HG03060 (cell line): ENCODE results near the gene LRRN2.

Experiments used
- ATAC-seq: cut with Tn5 transposase; IDR thresholded peaks from one replicate; pipeline ENCODE4 v1.9.1; 2021; ENCODE audit warnings: low read depth, moderate number of reproducible peaks; ENCODE audit not compliant: unreplicated experiment

Gene LRRN2

DNA sequence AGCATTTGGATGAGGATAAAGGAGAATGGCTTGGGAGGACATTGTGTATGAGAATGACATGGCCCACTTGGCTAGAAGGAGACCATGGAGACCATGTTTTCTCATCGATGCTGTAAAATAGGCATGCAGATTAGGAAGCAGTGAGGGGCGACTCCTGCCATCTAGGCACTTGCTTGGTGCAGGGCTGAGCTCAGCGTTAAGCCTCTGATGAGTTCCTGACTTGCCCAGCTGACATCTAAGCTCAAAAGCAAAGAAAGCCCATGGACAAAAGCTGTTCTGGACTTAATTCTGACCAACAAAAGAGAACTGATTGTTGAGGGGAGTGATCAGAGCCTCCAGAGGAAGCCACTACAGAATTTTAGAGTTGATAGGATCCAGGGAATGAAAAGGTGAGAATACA lies 74.5 kb downstream of the LRRN2 start:
- ATAC-seq, result no peak

DNA sequence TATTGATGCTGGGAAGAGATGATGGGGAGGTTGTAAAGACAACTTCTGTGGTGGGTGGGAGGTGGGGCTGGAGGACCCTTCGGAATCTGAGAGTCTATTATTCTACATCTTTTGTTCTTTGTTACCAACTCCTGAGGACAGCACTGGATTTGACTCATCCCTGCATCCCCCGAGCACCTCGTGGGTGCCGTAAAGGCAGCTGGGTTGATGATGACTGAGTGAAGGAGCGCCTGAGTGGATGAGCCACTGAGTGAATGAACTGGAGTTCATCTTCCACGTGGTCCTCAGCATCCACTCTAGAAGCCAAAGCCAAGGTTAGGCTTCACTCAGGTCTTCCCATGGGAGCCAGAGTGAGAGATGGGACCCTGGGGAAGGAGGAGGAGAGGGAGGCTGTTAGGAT lies 77.6 kb downstream of the LRRN2 start:
- ATAC-seq, result no peak

DNA sequence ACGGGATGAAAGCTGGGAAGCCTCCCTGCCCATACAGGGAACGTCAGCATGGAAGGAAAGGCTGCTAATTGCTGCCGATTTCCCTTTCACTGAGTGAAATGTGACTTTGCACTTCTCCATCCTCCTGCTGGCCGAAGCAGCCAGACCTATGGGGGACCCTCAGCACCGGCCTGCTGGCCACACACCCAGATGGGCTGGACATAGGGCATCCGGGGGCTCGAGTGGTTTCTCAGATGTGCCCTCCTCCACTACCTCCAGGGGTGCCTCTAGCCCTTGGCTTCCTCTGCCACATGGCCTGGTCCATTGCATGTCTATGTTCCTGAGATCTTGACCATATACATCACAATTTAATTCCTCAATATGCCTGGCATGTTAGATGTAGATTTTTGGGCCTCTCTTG lies 79.7 kb downstream of the LRRN2 start:
- no peak for ATAC-seq

DNA sequence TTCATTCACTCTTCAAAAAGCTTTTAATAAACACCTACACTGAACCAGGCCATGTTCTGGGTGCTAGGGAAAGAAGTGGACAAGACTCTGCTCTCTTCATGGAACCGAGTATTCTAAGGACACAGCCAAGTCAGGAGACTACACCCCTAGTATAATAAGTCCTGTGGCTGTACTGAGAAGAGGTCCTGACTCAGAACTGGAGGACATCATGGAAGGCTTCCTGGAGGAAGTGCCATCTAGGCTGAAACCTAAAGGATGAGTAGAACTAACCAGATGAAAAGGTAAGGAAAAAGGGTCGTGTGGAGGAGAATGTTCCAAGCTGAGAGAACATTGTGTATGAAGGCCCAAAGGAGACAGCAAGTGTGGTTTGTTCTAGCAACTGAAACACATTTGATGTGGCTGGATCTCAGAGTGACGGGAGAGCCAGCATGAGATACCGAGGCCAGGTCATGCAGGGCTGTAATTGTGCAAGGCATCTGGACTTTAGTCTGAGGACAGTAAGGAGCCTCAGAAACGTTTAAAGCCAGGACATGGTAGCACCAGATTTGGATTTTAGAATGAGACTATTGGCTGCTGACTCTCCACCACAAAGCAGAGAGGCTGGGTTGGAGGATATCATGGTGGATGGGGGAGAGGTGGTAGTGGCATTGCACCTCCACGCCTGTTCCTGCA lies 82.5 kb downstream of the LRRN2 start:
- ATAC-seq, result no peak

DNA sequence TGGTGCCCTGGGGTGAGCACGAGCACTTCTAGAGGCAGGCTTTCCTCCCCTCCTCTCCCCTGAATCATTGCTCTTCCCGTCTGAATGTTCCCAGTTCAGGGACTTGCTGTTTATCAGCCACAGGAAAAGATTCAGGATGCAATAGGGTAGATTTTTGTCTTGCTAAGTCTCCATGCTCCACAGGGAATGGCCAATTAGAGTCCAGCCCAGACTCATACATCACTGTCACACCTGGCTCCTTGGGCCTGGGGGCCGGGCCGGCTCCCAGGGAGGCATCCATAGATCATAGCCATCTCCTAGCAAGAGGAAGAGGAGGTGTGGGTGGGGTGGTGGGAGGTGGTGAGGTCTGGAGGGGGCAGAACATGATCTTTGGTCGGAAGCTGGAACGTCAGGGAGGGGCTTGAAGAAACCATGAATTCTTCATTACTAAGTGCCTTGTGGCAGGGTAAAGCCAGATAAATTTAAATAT lies 83.4 kb downstream of the LRRN2 start:
- no peak for ATAC-seq

DNA sequence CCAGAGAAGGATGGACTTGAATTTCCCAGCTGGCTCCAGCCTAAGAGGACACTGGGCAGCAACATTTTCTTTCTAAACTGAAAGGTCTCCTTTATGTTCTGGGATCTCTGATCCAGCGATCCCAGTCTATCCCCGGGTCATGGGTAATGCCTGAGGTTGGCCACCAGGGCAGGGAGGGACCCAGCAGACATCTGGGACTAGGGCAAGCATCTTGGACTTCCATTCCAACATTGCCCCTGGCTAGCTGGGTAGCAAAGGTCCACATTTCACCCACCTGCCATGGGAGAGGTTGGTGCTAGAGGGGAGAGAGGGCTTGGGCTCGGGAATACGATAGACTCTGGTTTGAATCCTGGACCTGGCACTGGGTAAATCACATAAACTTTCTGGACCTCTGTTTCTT lies 84.6 kb downstream of the LRRN2 start:
- no peak for ATAC-seq

DNA sequence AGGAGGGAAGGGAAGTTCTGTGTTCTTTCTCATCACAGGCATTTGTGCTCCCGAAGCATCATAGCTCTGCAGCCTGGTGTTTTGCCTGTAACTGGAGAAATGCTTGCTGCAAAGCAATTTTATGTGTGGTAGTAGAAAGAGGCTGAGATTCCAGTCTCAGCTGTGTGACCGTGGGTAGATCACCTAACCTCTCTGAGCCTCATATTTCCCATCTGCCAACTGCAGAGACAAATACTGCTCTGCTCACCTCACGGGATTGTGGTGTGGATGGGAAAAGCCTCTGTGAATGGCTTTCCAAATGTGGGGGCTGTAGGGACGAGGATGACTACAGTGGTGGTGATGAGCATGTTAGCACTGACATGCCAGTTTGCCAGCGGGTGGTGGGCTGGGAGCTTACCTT lies 85.3 kb downstream of the LRRN2 start:
- no peak for ATAC-seq

DNA sequence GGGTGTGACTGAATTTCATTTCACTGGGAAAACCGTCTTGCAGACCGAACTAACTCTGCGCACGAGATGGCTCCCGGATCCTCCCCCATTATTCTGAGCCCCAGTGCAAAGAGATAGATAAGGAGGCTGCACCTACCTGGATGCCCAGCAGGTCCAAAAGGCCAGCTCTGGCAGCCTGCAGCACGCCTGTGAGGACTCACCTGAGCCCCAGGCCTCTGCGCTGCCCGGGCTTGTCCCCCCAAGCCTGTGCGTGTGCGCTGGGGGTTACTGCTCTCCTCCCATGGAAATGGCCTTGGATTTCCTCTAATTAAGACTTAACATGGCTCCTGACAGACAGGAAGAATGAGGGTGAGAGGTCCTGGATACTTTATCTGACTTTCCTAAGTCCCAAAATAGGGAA lies 85.9 kb downstream of the LRRN2 start:
- no peak for ATAC-seq

DNA sequence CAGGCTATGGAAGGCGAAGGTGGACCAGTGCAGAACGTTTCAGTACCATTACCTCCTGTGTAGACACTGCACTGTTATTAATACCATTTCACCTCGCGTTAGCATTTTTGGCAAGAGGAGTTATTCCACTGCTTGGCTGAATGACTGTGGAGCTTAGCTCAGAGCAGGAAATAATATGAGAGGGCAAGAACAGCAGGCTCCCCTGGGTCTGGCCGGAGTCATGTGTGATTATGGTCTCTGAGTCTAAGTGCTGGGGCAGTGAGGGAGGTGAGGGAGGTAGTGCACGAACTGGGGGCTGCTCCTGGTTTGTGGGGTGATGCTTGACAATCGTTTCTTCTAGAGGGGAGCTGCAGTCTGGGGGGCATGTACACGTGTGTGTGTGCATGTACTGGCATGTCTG lies 86.4 kb downstream of the LRRN2 start:
- no peak for ATAC-seq

DNA sequence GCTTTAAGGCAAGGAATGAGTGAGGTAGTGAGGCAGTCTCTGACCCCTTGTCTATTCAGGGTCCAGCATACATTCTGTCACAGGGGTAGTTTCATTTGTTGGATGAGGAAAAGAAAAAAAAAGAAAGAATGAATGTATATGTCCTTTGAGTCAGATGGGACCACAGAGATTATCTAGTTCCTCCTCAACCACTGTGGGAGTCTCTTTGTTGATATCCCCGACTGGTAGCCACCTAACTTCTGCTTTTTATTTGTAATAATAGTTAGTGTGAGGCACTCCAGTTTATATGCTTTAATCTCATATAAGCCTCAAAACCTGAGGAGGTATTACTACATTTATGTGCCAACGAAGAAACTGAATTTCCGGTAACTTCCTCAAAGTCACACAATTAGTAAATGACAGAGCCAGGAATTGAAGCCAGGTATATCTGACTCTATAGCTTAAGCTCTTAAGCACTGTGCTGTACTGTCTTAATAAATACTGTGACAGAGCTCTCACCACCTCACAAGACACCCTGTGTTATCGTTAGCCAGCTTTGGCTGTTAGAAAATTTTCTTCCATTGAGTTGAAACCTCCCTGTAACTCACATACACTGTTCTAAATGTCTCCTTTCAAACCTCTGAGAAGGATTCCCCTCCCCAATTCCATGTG lies 87.1 kb downstream of the LRRN2 start:
- no peak for ATAC-seq

DNA sequence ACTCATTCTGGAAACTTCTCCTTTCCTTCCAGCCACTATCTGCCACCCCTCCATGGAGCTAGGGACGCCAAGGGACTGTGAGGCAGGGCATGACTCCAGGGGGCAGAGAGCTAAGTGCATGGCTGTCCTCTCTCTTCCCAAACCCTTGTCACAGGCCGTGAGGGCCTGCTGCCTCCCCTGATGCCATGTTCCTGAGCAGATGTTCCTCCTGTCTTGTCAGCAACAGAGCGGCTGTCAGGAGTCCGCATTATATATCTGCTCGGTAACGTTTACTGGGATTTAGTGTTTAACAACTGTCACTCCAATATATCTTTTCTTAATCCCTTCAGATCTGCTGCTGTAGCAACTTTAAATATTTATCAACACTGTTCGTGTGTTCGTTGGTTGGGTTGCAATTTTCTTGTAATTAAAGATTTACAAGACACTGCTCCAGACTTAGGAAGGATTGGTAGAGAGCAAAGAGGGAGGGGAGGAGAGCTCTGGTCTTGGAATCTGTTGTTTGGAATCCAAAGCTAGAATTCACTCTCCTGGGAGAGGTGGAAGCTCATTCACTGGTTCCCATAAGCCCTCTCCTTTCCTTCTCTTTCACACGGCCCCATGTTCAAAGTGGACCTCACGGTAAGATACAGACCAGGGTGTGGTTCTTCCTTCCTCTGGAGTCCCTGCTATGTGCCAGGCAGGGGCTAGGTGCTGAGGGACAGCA lies 93.1 kb downstream of the LRRN2 start:
- no peak for ATAC-seq

DNA sequence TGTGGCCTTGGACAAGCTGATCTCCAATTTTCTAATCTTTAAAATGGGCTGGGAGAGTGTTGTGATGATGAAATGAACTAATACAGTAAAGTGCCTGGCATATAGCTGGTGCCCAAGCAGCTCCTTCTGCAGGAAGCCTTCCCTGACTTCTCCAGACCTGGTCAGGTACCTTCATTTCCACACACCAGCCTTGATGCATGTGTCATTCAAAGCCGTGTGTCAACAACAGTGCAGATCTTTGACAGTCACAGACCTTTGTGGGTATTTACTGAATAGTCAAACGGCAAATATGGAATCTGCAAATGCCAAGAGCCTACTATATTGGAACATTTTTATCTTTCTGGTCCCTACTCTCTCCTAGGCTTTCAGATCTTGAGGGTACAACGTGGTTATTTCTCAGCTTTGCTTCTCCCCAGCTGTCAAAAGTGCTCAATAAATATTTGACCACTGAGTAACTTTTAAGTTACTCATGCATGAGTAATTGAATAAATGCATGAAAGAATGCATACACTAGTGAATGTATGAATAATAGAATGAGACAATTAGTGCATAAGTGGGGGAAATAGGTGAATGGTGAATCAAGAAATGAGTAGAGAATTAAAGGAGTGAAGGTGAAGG lies 94.0 kb downstream of the LRRN2 start:
- no peak for ATAC-seq

DNA sequence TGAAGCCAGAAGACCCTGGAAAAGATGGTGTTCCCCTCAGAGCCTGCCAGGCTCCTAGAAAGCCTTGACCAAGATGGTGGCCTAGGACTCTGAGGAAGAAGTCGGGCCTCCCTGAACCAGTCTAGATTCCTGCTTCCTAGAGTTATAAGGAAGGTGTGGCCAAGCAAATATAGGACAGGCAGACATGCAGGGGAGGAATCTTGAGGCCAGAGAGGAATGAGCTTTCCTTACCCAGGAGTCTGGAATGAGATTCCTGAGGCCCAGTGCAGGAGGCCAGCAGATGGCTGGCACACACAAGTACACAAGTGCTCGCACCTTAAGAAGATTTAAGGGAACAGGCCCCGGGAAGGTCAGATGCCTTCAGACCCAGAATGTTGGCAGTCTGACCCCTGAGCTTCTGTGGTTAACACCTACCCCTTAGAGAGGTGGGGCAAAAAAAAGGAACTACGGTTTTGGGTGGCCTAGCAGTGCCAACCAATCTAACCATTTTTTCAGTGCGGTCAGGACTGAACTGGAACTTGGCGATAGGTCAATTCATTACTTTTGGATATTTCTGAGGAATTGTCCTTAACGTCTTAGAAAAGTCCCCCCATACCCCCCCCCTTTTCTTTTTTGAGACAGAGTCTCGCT lies 96.0 kb downstream of the LRRN2 start:
- no peak for ATAC-seq

DNA sequence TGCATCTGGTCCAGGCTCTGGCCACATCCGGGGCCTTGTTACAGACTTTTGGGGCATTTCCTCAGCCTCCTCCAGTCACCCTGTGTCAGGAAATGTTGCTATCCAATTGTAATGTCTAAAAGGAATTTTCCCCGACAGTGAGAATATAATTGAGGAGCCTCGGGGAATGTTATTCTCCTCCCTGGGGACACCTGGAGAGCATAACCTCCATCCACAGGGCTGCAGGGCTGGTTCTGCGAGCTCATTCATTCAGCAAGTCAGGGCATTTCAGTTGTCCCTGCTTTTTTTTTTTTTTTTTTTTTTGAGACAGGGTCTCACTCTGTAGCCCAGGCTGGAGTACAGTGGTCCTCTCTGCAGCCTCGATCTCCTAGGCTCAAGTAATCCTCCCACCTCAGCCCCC lies 96.7 kb downstream of the LRRN2 start:
- no peak for ATAC-seq

DNA sequence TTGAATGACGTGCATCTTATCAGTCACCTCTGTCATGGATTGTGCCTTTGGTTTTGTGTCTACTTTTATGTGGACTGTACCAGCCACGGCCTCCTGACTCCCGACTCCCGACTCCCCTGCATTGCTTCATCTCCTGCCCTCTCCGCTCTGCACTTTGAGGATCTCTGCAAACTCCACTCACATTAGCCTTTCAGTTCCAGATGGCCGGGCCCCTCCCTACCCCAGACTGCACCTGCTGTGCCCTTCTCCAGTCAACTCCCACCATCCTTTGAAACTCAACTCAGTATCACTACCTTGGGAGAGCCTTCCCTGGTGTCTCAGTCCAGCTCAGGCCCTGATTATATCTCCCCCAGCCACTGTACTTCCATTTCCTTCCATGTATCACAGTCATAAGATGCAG lies 97.9 kb downstream of the LRRN2 start:
- ATAC-seq, result no peak

DNA sequence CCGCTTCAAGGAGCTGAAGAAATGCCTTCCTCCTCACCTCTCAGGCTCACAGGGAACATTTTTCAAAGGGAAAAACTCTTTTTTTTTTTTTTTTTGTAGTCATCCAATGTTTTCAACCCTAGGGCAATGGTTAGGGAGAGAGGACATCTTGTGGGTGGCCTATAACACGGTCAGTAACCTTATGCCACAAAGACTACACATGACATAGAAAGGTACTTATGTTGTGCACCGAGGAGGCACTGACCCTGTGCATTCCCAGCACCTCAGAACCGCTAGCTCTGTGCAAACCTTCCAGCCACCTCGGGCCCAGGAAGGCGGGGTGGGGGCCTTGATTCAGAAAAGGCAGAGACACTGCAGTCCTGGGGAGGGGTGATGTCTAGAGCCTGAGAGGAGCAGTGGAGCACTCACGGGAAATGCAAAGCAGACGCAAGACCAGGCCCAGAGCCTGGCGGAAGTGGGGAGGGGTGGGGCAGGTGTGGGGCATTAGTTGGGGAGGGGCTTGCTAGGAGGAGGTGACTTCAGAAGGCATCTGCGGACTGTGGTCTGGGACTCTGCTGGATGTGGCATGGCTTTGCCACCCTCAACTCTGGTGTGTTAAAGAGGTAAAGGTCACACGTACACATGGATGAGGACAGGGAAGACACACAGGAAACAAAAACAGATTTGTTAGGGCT lies 100.7 kb downstream of the LRRN2 start:
- ATAC-seq, result no peak

DNA sequence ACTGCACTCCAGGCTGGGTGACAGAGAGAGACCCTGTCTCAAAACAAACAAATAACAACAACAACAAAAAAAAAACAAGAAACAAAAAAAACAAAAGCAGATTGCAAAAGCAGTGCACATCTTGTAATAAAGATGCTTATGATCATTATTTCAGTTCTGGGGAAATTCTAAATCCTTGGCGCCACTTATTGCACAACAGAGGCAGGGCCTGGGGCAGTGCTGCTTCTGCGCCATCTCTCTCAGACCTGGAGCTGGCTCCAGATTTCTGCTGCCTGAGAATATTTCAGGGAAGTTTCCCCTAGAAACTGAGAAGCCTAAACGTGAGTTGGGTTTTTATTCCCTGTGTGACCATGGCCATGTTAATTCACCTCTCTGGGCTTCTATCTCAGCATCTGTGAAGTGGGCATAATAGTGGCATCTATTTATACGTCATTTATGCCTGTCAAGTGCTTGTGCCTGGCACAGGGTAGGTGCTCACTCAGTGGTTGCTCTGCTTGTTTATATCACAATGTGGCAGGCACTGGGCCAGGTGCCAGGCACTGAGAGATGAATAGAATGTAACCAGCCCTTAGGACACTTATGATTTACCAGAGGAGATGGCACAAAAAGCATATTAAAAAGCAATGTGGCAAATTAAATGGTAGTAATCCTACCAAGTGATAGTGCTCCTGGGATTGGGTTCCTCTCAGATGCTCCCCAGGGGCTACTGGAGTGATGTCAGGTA lies 101.5 kb downstream of the LRRN2 start:
- ATAC-seq, result no peak

DNA sequence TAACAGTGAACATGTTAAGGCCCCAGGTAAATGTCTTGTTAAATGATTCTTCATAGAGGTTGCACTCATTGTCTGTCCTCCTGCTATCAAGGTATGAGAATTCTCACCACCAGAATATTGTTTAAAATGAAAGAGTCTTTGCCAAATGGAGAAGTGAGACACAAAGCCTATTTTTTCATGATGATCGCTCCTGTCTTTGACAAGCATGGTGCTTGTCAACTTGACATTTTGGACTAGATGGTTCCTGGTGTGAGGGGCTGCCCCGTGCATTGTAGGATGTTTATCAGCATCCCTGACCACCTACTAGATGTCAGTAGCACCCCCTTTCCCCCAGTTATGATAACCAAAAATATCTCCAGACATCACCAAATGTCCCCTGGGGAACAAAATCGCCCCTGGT lies 103.8 kb downstream of the LRRN2 start:
- no peak for ATAC-seq

DNA sequence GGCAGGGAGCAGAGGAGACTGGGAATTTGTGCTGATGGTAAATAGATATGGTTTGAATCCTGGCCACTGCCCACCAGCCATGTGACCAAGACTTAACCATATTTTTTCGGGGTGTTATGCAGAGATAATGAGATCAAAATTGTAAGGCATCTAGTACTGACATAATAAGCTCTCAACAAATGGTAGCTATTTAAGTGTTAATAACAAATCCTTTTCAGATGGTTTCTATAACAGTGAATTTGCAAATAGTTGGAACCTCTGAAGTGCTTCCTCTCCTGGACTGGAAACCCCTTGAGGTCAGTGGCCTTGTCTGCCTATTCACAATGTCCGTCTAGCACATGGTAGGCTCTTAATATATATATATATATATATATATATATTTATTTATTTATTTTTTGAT lies 104.7 kb downstream of the LRRN2 start:
- ATAC-seq, result no peak

DNA sequence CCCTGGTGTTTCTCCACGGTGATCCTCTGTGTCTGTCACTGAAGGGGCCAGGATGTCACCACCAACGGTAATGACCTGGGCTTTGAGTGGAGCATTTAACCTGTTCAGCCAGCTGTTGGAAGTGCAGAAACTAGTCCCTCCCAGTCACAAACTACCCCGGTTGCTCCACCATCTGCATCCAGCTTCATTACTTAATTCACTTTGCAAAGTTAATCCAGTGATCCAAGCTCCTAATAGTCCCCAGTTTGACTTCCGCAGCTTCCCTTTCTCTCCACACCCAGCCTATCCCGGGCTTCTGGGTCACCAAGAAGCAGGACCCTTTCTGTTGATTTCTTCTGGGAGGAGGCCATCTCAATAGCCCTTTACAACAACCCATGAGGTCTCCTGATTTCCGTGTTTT lies 105.9 kb downstream of the LRRN2 start:
- no peak for ATAC-seq
